Spleen (tissue), 11 donors: ENCODE measurements around the gene NFKBIE. TPM values are rescaled to one million over a fixed set of nuclear protein-coding genes. Genes with fewer than 3 reads are reported as not detected.

Experiments used
- DNase-seq: peaks from one replicate; pipeline ENCODE4 v3.0.0-alpha.2; 2020
- H3K27ac ChIP-seq, 8 donors: fragments of 200-600 bp; sonication (generic) in 7 of 8; 1 replicate in 4 of 8; 2 replicates in 4 of 8; pipeline versions ENCODE4 v1.5.0 to v1.8.0; 2016 to 2021; ENCODE audit warnings: inconsistent platforms in 4 of 8, mild to moderate bottlenecking in 4 of 8, moderate library complexity in 1 of 8
- H3K27me3 ChIP-seq, 7 donors: fragments of 200-600 bp; sonication (generic) in 6 of 7; replicated peaks in 1 of 7; 1 replicate in 4 of 7; 2 replicates in 3 of 7; pipeline versions ENCODE4 v1.5.0 to v1.8.0; 2016 to 2021; ENCODE audit warnings: inconsistent platforms in 3 of 7, mild to moderate bottlenecking in 1 of 7
- H3K36me3 ChIP-seq, 6 donors: fragments of 200-600 bp; sonication (generic) in 5 of 6; 1 replicate in 4 of 6; 2 replicates in 2 of 6; pipeline versions ENCODE4 v1.5.0 to v1.8.0; 2016 to 2021; ENCODE audit warnings: inconsistent platforms in 2 of 6
- H3K4me1 ChIP-seq, 6 donors: fragments of 200-600 bp; sonication (generic) in 5 of 6; 1 replicate in 3 of 6; 2 replicates in 3 of 6; pipeline versions ENCODE4 v1.5.0 to v1.8.0; 2016 to 2021; ENCODE audit warnings: inconsistent platforms in 3 of 6
- H3K4me3 ChIP-seq, 8 donors: fragments of 200-600 bp; sonication (generic) in 7 of 8; 1 replicate in 4 of 8; 2 replicates in 4 of 8; pipeline versions ENCODE4 v1.5.0 to v1.8.0; 2016 to 2021; ENCODE audit warnings: inconsistent platforms in 4 of 8, mild to moderate bottlenecking in 4 of 8, moderate library complexity in 2 of 8
- H3K9me3 ChIP-seq, 8 donors: fragments of 200-600 bp; sonication (generic) in 7 of 8; 1 replicate in 4 of 8; 2 replicates in 4 of 8; pipeline versions ENCODE4 v1.5.0 to v1.8.0; 2016 to 2021; ENCODE audit warnings: inconsistent platforms in 4 of 8
- CTCF ChIP-seq, 11 experiments: fragments of 200-600 bp in 7 of 11; fragments of 450-650 bp in 4 of 11; sonication (generic) in 4 of 11; IDR thresholded peaks in 8 of 11; conservative IDR thresholded peaks in 3 of 11; 1 replicate in 7 of 11; 2 replicates in 4 of 11; pipeline versions ENCODE4 v1.4.0 to v1.8.0; 2016 to 2021; ENCODE audit warnings: antibody characterized with exemption in 11 of 11, inconsistent platforms in 4 of 11, mild to moderate bottlenecking in 1 of 11
- POLR2A ChIP-seq, 3 donors: fragments of 450-650 bp; IDR thresholded peaks; one replicate each; pipeline ENCODE4 v1.5.1; 2017; ENCODE audit warnings: antibody characterized with exemption in 3 of 3, mild to moderate bottlenecking in 1 of 3
- POLR2AphosphoS5 ChIP-seq, 3 donors: sonication (generic); formaldehyde crosslinking; IDR thresholded peaks; one replicate each; pipeline ENCODE4 v1.5.1; 2017; ENCODE audit warnings: antibody characterized with exemption in 3 of 3
- WGBS, 5 donors: extraction: QIAGEN DNeasy Blood & Tissue Kit in 3 of 5; methylation state at CpG; one replicate each; pipeline versions ENCODE4 v1.1.5 to v1.1.7; 2013 to 2018; 5-methylcytosine and 5-hydroxymethylcytosine counted together
- intact Hi-C: fragments of 100-400 bp; cut with DNase I; formaldehyde crosslinking; loops from one replicate; pipeline ENCODE4 v1.15.0; 2023; ENCODE audit warnings: low total_unique reads
- polyA plus RNA-seq, 3 donors: library from polyadenylated mRNA; stranded (reverse); fragments of 200-250 nt; gene quantifications; one replicate each; pipeline ENCODE4 v1.2.1, GENCODE V29; 2013
- total RNA-seq, 7 donors: library from RNA; depleted of rRNA in 3 of 7; stranded (reverse); fragments of >200 nt in 3 of 7; fragmentation: NEBNext Ultra II Directional in 4 of 7; extraction: Animal tissue kit (Norgen Biotek cat#: 25700) in 4 of 7; gene quantifications; one replicate each; pipeline versions ENCODE4 v1.1.0 to v1.2.1, GENCODE V29; 2016 to 2021
- donor health status: healthy with polysubstance abuse.
- donor health status: DM: no; HTN: no; CAD: no; lungs with moderate emphysema.
- donor health status: DM: no; HTN: no; CAD: no.
- donor health status: Bipolar disorder and iron deficiency.
- donor health status: healthy.
- donor health status: DM: no; HTN: no; CAD: no.
- donor health status: DM: yes; HTN: yes; CAD: no.

NFKBIE gene
- total and polyA plus RNA-seq, 10 donors: 32.2 to 89.7 (median 49.0) TPM

- peak; percentile 92 for DNase-seq
- H3K9me3 ChIP-seq: no peaks in the 10 kb centered on the region
- H3K4me3 ChIP-seq: peak overlapping the region; percentile 34 to 79 (median 50)
- no peaks in the 10 kb centered on the region for H3K27me3 ChIP-seq
- TF ChIP-seq POLR2AphosphoS5 (IDR thresholded peaks at IDR 0.05) (peak in 1 of 3 donors; percentile 10), CTCF (IDR thresholded peaks at IDR 0.05 in 8 of 11, conservative IDR thresholded peaks at IDR 0.05 in 3 of 11) (no peak), POLR2A (IDR thresholded peaks at IDR 0.05) (peak in 1 of 3 donors; percentile 1)
- H3K27ac ChIP-seq: peak overlapping the region; percentile 84 to 97 (median 94)
- WGBS, 5 donors: 30 to 39% (median 31%) methylated on average over 17 to 22 of the region's 22 CpGs
- H3K36me3 ChIP-seq: peaks cover 0 to 10% (median 0%) of the 10 kb centered on the region in 6 donors
- intact Hi-C loops: loop anchor here (10.0 kb wide), 2 partner anchors 62 to 142 kb away; no protein-coding TSS in a partner anchor
- peaks cover 9 to 61% (median 26%) of the 10 kb centered on the region in 6 donors for H3K4me1 ChIP-seq
Observed at GRCh38 chr6:44237021-44237812, 28.1 kb downstream of the NFKBIE start.

GRCh38 chr6:44235891-44236516, 29.3 kb downstream of the NFKBIE start:
- 81 to 91% (median 87%) methylated on average over 6 of the region's 6 CpGs for WGBS, 5 donors
- Histone ChIP-seq H3K9me3 (no peaks in the 10 kb centered on the region), H3K36me3 (peaks cover 0 to 22% (median 0%) of the 10 kb centered on the region in 6 donors), H3K27me3 (no peaks in the 10 kb centered on the region), H3K27ac (peak overlapping the region in 2 of 8 donors; percentile 51 to 61), H3K4me1 (peaks cover 9 to 61% (median 26%) of the 10 kb centered on the region in 6 donors), H3K4me3 (no peak overlapping the region)
- intact Hi-C loops: loop anchor here (10.0 kb wide), 2 partner anchors 61 to 141 kb away; no protein-coding TSS in a partner anchor
- DNase-seq: peak; percentile 60
- TF ChIP-seq CTCF (IDR thresholded peaks at IDR 0.05 in 8 of 11, conservative IDR thresholded peaks at IDR 0.05 in 3 of 11): no peak
- no peak for TF ChIP-seq POLR2A (IDR thresholded peaks at IDR 0.05)
- TF ChIP-seq POLR2AphosphoS5 (IDR thresholded peaks at IDR 0.05): no peak

GRCh38 chr6:44235269-44235668, 30.1 kb downstream of the NFKBIE start:
- H3K27ac ChIP-seq: peak overlapping the region in 4 of 8 donors; percentile 46 to 61 (median 51)

More at GRCh38 chr6:44235269-44235668, 30.1 kb downstream of the NFKBIE start:
- Histone ChIP-seq H3K36me3 (peaks cover 0 to 28% (median 0%) of the 10 kb centered on the region in 6 donors), H3K9me3 (no peaks in the 10 kb centered on the region), H3K27me3 (no peaks in the 10 kb centered on the region), H3K4me1 (peaks cover 9 to 61% (median 26%) of the 10 kb centered on the region in 6 donors), H3K4me3 (no peak overlapping the region)
- DNase-seq: peak; percentile 30
- WGBS, 5 donors: 53 to 85% (median 72%) methylated on average over 6 of the region's 6 CpGs
- TF ChIP-seq POLR2A (IDR thresholded peaks at IDR 0.05) (no peak), POLR2AphosphoS5 (IDR thresholded peaks at IDR 0.05) (no peak), CTCF (IDR thresholded peaks at IDR 0.05 in 8 of 11, conservative IDR thresholded peaks at IDR 0.05 in 3 of 11) (no peak)
- intact Hi-C loops: loop anchor here (10.0 kb wide), 2 partner anchors 60 to 140 kb away; no protein-coding TSS in a partner anchor
